Prostate gland (tissue), 2 donors: ENCODE measurements around the gene TPBG. TPM values are rescaled to one million over a fixed set of nuclear protein-coding genes. Genes with fewer than 3 reads are reported as not detected.
A peak's percentile ranks its signal among the peaks of the same experiment; 100 is the strongest.

ENCODE experiments used
- DNase-seq: peaks from one replicate; pipeline ENCODE4 v3.0.0-alpha.2; 2019; ENCODE audit warnings: low spot score
- H3K27ac ChIP-seq, 2 donors: fragments of 200-600 bp; sonication (generic); 2 replicates each; pipeline ENCODE4 v1.5.1; 2017 to 2019
- H3K27me3 ChIP-seq: fragments of 200-600 bp; sonication (generic); replicated peaks from 2 replicates; pipeline ENCODE4 v1.5.1; 2019; ENCODE audit not compliant: insufficient read depth
- H3K36me3 ChIP-seq, 2 donors: fragments of 200-600 bp; sonication (generic); 1 replicate in 1 of 2; 2 replicates in 1 of 2; pipeline versions ENCODE4 v1.5.1 to v1.8.1; 2017 to 2019
- H3K4me1 ChIP-seq: fragments of 200-600 bp; sonication (generic); replicated peaks from 2 replicates; pipeline ENCODE4 v1.5.1; 2019
- H3K4me3 ChIP-seq, 2 donors: fragments of 200-600 bp; sonication (generic); 2 replicates each; pipeline ENCODE4 v1.5.1; 2017 to 2019
- H3K9me3 ChIP-seq: fragments of 200-600 bp; sonication (generic); 2 replicates; pipeline ENCODE4 v1.5.1; 2017
- CTCF ChIP-seq, 4 experiments: fragments of 200-600 bp in 2 of 4; fragments of 450-650 bp in 2 of 4; sonication (generic) in 2 of 4; IDR thresholded peaks; 1 replicate in 3 of 4; 2 replicates in 1 of 4; pipeline ENCODE4 v1.5.1; 2016 to 2019; ENCODE audit warnings: antibody characterized with exemption in 4 of 4, mild to moderate bottlenecking in 2 of 4, moderate library complexity in 2 of 4
- POLR2A ChIP-seq: fragments of 450-650 bp; IDR thresholded peaks from one replicate; pipeline ENCODE4 v1.6.1; 2016; ENCODE audit warnings: antibody characterized with exemption, mild to moderate bottlenecking
- POLR2AphosphoS5 ChIP-seq: sonication (generic); formaldehyde crosslinking; IDR thresholded peaks from one replicate; pipeline ENCODE4 v1.6.1; 2017; ENCODE audit warnings: antibody characterized with exemption
- WGBS: methylation state at CpG from one replicate; pipeline ENCODE4 v1.1.5; 2018; 5-methylcytosine and 5-hydroxymethylcytosine counted together
- intact Hi-C: fragments of 100-400 bp; cut with DNase I; formaldehyde crosslinking; loops from one replicate; pipeline ENCODE4 v1.14.2; 2022
- total RNA-seq, 2 donors: library from RNA; depleted of rRNA; stranded (reverse); fragments of >200 nt; gene quantifications; one replicate each; pipeline ENCODE4 v1.1.0, GENCODE V29; 2016

Gene TPBG, protein sequence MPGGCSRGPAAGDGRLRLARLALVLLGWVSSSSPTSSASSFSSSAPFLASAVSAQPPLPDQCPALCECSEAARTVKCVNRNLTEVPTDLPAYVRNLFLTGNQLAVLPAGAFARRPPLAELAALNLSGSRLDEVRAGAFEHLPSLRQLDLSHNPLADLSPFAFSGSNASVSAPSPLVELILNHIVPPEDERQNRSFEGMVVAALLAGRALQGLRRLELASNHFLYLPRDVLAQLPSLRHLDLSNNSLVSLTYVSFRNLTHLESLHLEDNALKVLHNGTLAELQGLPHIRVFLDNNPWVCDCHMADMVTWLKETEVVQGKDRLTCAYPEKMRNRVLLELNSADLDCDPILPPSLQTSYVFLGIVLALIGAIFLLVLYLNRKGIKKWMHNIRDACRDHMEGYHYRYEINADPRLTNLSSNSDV
- 10 to 100 TPM; 21.0 to 24.7 TPM for total RNA-seq

DNA sequence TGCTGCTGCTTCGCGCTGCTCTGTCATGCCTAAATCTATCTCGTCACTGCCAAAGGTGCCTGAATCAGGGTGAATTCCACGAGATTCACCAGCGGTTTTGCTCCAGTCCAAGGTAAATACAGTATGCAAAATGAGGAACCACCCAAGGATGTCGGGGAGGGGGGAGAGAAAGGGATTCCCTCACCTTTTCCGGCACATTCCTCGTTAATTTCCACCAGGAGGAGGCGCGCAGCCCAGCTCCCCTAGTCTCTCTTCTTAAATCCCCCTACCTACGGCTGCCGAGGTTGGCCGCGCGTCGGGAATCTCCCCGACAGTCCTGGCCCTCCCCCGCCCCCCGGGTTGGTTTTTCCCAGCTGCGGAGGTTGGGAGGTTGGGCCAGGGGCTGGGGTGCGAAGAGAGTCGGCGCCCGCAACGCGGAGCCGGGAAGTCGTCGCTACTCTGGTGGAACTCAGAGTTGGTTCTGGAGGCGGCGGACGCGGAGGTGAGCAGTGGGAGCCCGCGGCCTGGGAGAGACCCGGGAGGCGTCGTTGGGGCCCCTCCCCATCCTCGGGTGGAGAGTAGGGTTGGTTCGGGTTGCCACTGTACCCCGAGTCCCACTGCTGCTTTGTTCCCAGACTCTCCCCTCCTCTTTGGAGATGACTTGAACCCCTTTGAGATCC is at the start of gene TPBG:
Gene TPBG (plus strand): TSS at position 390 of the 659 bp plus-strand sequence. CDS start 1,145 bp downstream, outside the sequence.
- Histone ChIP-seq H3K27me3 (no peaks in the 10 kb centered on the region), H3K9me3 (no peaks in the 10 kb centered on the region), H3K27ac (peak within 1 kb of the TSS; percentile 80), H3K36me3 (no peaks in the 10 kb centered on the region), H3K4me1 (no peaks in the 10 kb centered on the region), H3K4me3 (peak within 1 kb of the TSS; percentile 65 to 67)
- DNase-seq = peak; percentile 42
- intact Hi-C loops = loop anchor here (5.0 kb wide), 1 partner anchor 704 kb away; the partner anchor contains the start of genes DOP1A and UBE3D
- peak; percentile 77 for TF ChIP-seq POLR2A
- TF ChIP-seq CTCF (IDR thresholded peaks at IDR 0.05) = peak in 2 of 4 experiments; percentile 24 to 33
- TF ChIP-seq POLR2AphosphoS5 = peak; percentile 16
- under 1% methylated on average over 41 of the region's 41 CpGs for WGBS

- Histone ChIP-seq H3K27me3 (no peaks in the 10 kb centered on the region), H3K36me3 (no peaks in the 10 kb centered on the region), H3K27ac (no peak overlapping the region), H3K4me1 (no peaks in the 10 kb centered on the region), H3K9me3 (no peaks in the 10 kb centered on the region), H3K4me3 (no peak overlapping the region)
- no peak for TF ChIP-seq CTCF (IDR thresholded peaks at IDR 0.05)
- TF ChIP-seq POLR2AphosphoS5 = no peak
- TF ChIP-seq POLR2A = no peak
- intact Hi-C loops = no loop called here
- no peak for DNase-seq
- 90% methylated on average over 1 of the region's 1 CpG for WGBS
Measured at GRCh38 chr6:82322386-82322785, 41.2 kb upstream of the TPBG start.

DNA sequence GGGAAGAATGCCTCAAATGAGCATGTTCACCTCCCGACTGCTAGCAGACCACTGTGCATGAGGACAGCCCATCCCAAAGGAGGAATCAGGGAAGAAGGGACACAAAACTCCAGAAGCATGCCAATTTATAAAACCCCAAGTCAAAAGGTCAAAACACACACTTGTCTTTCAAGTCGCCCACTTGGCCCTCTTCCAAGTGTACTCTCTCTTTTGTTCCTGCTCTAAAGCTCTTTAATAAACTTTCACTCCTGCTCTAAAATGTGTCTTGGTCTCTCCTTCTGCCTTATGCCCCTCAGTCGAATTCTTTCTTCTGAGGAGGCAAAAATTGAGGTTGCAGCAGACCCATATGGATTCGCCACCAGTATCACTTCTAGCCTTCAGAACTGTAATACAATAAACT is 33.9 kb upstream of the TPBG start:
- Histone ChIP-seq H3K4me3 (no peak overlapping the region), H3K4me1 (no peaks in the 10 kb centered on the region), H3K9me3 (no peaks in the 10 kb centered on the region), H3K27me3 (no peaks in the 10 kb centered on the region), H3K36me3 (no peaks in the 10 kb centered on the region), H3K27ac (no peak overlapping the region)
- DNase-seq = no peak
- intact Hi-C loops = no loop called here
- TF ChIP-seq POLR2AphosphoS5 (no peak), POLR2A (no peak), CTCF (IDR thresholded peaks at IDR 0.05) (no peak)
- WGBS = 52% methylated on average over 4 of the region's 4 CpGs

DNA sequence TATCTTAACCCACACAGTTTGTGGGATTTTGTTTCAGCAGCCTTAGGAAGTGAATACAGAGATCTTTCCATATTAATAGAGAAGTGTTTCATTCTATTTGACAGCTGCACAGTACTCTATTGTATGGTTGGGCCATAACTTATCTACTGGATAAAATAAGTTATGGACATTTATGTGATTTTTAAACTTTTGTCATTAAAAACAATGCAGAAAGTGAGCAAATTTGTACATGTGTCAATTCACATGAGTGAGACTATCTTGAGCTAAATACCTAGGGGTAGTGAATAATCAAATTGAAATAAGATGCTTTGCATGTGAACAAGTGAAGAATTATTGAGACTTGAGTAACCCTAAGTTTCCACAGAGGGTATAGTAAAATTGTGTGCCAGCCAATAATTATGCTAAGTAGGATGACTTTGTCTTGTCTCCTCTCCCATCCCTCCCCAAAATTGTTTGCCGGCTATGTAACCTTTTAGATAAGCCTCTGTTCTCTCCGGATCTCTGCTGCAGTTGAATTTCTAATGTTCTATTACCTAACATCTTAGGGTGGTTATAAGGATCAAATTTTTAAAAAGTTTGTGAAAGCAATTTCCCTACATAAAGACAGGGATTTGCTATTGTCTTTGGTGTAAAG is 33.3 kb upstream of the TPBG start:
- 56% methylated on average over 2 of the region's 2 CpGs for WGBS
- no peak for DNase-seq

More for the DNA sequence above, 33.3 kb upstream of the TPBG start:
- no peaks in the 10 kb centered on the region for H3K36me3 ChIP-seq
- no peaks in the 10 kb centered on the region for H3K27me3 ChIP-seq
- H3K4me3 ChIP-seq = no peak overlapping the region
- no peaks in the 10 kb centered on the region for H3K9me3 ChIP-seq
- no peak overlapping the region for H3K27ac ChIP-seq
- intact Hi-C loops = no loop called here
- no peaks in the 10 kb centered on the region for H3K4me1 ChIP-seq
- no peak for TF ChIP-seq CTCF (IDR thresholded peaks at IDR 0.05)
- TF ChIP-seq POLR2A = no peak
- TF ChIP-seq POLR2AphosphoS5 = no peak
